ENCODE measurements around the gene MTHFD2.
A peak's percentile ranks its signal among the peaks of the same experiment; 100 is the strongest.
"Not testable (repeated sequence)": the region's sequence is repeated elsewhere in the genome, so short reads cannot be mapped to it uniquely, and the experiment has no call there.

MTHFD2 gene

DNA sequence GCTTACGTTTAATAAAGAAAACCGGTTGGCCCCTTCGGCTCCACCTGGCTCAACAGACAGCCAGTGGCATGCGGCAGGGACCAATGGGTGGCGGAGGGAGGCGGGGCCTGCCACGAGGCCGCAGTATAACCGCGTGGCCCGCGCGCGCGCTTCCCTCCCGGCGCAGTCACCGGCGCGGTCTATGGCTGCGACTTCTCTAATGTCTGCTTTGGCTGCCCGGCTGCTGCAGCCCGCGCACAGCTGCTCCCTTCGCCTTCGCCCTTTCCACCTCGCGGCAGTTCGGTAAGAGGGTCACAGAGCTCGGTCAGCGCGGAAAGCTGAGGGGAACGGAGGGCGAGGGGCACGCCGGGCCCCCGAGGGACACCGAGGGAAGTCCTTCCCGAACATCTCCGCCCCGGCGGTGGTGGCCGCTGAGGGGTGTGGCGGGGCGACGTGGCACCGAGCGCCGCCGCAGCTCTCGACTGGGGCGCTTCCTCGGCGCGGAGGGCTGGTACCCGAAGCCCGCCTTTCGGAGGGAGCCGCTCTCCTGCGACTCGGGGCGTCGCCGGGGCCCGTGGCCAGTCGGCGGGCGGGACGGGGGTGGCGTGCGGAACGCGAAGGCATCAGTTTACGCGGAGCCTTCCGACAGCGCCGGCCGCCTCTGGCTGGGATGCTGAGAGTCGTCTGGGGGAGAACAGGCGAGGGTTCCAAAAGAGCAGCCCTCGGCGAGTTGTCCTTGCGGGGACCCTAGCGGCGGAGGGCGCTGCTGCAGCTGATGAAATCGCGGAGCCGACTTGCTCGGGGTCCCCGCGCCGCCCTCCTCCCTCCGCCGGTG lies at the start of gene MTHFD2:
TSS of gene MTHFD2 (plus strand) at position 155 of the 814 bp plus-strand sequence. CDS start at position 182, 27 bp downstream.
- DNase-seq: peak; percentile 99

DNA sequence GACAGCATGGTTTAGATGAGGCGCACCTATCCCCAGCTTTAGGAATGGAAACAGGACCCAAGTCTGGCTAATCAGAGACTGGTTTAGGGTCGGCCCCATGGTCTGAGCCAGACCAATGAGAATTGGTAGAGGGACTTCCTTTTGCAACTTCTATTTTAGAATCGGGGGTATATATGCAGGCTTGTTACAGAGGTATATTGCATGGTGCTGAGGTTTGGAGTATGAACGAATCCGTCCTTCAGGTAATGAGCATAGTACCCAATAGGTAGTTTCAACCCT lies 49.2 kb upstream of the MTHFD2 start:
- no peak for DNase-seq

DNA sequence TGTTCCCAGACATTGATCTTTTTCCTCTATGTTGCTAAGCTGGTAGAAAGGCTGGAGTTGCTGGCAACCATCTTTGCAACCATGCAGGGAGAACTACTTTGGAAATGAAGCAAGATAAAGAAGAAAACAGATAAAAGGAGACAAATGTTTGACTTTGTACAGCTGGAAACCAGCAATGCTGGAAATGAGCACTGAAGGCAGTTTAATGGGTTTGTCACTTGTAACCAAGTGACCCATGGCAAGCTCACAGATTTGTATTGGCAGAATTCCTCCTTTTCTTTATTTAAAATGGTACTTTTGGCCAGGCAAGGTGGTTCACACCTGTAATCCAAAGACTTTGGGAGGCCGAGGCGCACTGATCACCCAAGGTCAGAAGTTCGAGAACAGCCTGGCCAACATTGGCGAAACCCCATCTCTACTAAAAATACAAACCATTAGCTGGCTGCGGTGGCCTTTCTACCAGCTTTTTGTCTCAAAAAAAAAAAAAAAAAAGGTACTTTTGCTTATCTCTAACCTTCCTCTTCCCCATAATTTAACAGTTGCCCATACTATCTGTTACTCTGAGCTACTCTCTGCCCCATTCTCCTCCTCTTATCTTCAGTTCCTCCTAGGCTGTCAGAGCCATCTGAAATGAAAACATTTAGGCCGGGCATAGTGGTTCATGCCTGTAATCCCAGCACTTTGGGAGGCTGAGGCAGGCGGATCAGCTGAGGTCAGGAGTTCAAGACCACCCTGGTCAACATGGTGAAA lies 48.7 kb upstream of the MTHFD2 start:
- no peak for DNase-seq

DNA sequence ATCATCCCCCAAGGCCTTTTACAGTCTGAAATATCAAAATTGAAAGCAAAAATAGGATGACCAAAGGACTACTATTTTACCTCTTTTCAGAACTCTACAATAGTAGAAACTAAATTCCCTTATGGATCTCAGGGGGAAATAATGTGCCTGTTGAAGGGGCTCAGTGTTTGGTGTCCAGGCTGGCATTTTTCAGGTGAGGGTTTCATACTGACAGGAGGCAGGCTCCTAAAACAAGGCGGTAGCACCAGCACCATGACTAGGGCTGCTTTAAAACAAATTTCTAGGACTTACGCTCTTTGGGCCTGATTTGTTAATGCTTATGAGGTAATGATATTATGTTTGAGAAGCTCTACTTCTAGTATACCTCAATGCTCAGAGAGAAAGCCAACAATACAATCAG lies 45.5 kb upstream of the MTHFD2 start:
- no peak for DNase-seq

DNA sequence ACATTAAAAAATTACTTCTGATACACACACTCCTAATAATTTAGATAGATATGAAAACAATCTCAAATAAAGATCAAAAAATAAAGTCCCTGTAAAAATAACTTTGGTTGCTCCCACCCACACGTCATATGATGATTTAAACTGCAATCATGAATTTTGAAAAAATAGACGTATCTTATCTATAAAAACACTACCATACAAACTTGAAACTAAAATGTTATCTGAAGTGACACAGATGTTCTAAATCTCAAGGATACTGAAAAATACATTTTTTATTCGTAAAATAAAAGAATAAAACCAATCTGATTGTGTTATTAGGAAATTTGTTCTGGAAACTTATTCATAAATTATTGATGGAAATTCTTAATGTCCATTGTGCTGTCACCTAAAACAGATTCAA lies 42.6 kb upstream of the MTHFD2 start:
- DNase-seq: no peak

DNA sequence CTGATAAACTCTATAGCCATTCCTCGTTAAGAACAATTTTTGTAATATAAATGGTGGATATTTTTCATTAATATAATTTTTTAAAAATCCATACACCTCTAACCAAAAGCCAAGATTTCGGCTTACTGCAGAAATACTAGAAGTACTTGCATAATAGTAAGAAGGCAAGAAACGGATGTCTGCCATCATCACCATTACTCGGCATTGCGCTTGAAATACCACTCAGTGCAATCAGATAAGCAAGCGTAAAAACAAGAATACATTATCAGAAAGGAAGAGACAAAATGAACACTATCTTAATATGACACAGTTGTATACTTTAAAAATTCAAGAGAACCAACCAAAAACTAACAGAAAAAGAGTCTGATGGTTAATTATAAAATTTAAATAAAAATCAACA lies 35.5 kb upstream of the MTHFD2 start:
- no peak for DNase-seq

DNA sequence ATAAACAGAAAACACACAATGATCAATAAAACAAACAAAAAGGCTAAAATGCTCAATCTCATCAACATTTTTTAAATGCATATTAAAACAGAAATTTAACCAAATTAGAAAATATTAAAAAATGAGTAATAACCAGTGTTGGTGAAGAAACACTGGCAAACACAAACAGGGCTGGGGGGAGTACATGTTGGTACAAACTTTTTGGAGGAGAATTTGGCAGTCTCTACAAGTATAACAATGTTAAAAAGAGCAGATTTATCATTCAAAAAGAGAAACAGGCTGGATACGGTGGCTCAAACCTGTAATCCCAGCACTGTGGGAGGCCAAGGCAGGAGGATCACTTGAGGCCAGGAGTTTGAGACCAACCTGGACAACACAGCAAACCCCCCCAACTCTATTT lies 33.7 kb upstream of the MTHFD2 start:
- DNase-seq: no peak

DNA sequence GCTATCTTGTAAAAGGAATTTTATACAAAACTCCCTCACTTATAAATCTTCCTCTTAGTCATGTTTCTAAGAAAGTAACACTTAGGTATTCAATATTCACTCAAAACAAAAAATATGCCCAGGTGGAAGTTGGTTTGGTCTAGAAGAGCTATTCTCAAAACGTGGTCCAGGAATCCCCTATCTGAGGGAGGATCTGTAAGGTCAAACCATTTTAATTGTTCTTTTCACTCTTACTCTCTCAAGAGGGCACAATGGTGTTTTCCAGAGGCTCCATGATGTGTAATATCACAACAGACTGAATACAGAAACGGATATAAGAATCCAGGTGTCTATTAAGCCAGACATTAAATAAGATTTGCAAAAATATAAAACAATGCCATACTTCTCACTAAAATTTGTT lies 29.7 kb upstream of the MTHFD2 start:
- no peak for DNase-seq

DNA sequence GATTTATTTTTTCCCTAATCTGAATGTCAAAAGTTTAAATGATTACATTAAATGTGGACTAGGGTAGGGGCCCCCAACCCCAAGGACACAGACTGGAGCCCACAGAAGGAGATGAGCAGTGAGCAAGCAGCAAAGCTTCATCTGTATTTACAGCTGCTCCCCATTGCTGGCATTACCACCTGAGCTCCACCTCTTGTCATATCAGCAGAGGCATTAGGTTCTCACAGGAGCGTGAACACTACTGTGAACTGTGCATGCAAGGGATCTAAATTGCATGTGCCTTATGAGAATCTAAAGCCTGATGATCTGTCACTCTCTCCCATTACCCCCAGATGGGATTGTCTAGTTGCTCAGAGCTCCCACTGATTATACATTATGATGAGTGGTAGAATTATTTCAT lies 23.5 kb upstream of the MTHFD2 start:
- no peak for DNase-seq

DNA sequence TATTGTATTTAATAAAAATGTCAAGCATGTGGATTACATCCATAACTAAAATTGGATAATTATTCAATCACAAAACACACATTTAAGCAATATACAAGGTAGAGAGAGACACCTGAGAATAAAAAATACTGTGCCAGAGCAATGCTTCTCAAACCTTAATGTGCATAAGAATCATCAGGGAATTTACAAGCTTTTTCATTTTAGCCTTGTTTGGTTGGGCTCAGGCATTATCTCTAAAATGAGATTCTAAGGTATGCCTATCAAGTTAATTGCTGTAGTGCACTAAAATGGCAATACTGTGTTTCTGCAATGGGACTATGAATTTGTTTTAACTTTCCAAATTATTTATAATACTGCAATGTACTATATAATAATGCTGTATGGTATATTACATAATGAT lies 20.7 kb upstream of the MTHFD2 start:
- no peak for DNase-seq

DNA sequence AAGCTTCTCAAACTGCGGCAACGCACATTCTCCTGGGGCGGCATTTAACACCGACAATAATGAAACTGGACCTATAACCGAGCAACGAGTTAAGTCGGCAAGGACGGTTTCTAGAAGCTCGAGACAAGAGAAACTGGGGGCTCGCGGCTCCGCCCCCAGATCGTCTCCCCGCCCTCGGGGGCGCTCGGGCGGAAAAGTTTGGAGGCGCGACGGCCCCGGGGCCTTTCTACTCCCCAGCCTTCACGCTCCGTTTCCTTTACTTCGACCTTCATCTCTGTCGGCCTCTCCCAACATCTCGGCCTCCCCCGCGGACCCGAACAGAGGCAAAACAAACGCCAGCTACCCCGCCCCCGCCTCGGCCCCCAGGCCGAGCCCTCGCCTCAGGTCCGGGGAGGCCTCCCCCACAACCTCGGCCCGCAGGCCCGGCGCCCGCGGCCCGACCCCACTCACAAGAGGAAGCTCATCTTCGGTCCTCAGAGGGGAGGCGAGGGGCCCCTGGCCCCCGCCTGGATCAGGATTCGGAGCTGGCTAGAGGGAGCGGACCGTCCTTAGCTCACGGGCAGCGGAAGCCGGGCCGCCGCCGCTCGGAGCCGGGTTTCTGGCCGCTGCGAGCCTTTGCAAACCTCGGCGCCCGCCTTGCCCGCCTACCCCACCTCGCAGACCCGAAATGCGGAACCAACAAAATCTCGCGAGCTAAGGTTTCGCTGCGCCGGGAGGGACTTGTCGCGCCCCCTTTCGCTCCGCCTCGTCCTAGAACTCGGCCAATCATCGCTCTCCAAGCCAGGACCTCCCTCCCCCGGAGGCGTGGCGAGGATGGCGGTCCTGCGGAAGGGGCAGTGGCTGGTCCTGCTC lies 20.0 kb upstream of the MTHFD2 start, which contains the start of gene MOB1A:
TSS of gene MOB1A (minus strand) at position 669 of the 852 bp plus-strand sequence. CDS start at position 464, 205 bp downstream.
- DNase-seq: peak; percentile 99

DNA sequence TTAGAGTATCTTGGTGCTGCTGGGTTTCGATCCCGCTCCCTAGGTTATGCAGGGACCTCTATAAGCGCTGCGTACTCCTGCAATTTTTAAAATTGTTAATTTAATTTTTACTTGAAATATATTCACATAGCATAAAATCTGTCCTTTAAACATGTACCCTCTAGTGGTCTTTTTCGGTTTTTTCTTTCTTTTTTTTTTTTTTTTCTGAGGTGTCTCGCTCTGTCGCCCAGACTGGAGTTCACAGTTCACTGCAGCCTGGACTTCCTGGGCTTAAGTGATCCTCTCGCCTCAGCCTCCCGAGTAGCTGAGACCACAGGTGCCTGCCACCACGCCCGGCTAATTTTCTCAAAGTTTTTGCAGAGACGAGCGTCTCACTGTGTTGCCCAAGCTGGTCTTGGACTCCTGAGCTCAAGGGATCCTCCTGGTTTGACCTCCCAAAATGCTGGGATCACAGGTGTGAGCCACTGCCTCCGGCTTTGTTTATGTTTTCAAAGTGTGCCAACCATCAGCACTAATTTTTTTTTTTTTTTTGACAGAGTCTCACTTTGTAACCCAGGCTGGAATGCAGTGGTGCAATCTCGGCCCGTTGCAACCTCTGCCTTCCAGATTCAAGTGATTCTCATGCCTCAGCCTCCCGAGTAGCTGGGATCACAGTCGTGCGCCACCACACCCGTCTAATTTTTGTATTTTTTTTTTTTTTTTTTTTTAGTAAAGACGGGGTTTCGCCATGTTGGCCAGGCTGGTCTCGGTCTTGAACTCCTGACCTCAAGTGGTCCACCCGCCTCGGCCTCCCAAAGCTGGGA lies 19.2 kb upstream of the MTHFD2 start:
- DNase-seq: no peak

DNA sequence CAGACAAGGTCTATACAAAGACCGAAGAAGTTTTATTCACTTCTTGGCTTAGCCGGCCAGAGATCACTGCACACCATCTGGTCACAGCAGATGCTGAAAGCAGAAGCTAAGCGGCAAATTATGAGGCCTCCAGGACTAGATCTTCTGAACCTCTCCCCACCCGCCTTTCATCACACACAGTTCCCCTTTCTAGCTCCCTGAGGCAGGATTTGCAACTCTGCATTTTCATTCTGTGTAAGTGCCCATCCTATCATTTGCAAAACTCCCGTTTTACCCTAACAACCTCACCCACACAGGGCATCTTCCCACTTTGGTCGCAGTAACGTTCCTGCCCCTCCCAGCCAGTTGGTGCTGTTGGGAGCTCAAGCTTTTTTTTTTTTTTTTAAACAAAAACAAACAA lies 16.7 kb upstream of the MTHFD2 start:
- DNase-seq: peak; percentile 61

DNA sequence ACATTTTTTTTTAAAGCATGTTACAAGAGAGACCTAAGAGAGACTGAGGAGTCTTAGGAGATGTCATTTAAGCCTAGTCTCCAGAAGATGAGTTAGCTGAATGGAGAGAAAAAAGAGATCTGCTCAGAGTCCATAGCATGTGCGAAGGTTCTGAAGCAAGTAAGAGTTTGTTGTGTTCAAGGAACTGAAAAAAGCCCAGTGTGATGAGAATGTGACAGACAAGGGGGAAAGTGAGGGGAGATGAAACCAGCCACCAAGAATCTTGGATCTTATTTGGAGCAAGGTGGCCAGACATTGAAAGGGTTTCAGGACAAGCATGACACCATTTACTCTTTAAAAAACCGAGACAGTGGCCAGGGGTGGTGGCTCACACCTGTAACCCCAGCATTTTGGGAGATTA lies 14.5 kb upstream of the MTHFD2 start:
- DNase-seq: no peak

DNA sequence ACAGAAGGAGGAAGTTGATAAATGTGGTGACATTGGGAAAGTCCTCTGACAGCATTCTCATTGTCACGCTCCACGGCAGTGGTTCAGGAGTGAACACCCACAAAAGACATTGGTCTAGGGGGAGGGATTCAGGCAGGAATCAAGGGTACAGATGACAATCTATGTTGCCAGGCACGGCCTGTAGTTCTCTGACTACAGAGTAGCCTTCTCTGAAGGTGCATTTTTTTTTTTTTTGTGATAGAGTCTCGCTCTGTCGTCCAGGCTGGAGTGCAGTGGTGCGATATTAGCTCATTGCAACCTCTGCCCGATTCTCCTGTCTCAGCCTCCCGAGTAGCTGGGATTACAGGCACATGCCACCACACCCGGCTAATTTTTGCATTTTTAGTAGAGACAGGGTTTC lies 12.4 kb upstream of the MTHFD2 start:
- DNase-seq: no peak

DNA sequence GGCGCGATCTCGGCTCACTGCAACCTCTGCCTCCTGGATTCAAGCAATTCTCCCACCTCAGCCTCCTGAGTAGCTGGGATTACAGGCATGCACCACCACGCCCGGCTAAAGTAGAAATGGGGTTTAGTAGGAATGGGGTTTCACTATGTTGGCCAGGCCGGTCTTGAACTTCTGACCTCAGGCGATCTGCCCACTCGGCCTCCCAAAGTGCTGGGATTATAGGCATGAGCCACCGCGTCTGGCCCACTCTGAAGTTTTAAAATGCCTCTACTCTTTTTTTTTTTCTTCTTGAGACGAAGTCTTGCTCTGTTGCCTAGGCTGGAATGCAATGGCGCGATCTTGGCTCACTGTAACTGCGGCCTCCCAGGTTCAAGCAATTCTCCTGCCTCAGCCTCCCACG lies 11.7 kb upstream of the MTHFD2 start:
- not testable (repeated sequence) for DNase-seq

DNA sequence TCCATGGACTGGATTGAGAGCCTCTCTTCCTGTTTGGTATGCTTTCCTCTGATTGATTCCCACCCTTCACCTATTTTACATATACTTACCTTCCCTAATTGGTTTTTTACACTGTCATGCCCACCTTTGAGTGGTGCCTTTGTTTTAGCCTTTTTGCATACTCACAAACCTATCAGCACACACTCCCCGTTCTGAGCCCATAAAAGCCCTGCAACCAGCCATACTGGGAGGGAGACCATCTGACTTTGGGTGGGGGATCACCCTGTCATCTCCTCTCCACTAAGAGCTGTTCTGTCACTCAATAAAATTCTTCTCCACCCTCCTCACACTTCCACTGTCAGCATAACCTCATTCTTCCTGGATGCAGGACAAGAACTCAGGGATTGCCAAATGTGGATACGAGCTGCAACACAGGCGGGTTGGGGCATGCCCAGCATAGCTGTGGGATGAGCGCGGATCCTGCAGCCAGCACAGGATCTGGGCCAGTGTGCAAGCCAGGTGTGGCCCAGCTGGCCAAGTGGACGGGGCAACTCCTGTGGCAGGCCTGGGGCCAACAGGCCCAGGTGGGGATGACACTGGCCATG lies 10.3 kb upstream of the MTHFD2 start:
- DNase-seq: peak; percentile 44

DNA sequence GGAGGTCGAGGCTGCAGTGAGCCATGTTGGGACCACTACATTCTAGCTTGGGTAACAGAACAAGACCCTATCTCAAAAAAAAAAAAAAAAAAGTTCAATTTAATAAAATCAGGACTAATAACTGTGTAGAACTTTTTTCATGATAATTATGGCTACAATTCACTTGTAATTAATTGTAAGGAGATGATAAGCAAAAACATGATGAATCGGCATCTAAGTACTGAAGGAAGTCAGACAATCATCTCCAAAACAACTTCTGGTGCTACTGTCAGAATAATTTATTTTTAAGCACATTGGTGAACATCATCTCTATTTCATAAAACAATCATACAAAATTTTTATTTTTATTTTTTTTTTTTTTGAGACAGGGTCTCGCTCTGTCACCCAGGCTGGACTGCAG lies 9.7 kb upstream of the MTHFD2 start:
- no peak for DNase-seq

DNA sequence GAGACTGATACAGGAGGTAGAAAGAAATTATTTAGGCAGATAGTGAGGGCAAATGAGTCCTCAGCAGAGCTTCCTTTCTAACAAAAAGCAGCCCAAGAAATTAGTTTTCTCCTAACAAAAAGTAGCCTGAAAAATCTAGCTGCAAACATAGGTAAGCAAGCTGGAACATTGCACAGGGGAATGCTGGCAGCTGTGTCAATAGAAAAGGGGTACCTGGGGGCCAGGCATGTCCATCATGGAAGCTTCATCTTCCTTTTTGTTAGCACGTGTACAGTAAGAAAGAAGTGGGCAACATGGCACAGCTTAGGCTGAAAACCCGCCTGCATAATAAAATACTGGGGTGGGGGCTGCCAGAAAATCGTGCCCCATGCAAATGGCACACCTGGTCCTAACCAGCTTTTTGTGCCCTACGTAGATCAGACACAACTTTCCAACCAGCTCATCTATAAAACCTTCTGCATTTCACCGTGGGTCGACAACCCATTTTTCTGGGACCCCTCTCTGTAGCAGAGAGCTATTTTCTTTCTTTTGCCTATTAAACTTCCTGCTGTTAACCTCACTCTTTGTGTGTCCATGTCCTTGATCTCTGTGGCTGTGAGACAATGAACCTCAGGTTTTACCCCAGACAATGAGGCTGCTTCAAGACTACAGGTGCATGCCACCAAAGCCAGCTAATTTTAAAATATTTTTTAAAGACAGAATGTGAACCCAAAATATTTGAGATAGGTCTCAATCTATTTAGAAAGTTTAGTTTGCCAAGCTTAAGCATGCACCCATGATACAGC lies 6.6 kb upstream of the MTHFD2 start:
- peak; percentile 78 for DNase-seq

DNA sequence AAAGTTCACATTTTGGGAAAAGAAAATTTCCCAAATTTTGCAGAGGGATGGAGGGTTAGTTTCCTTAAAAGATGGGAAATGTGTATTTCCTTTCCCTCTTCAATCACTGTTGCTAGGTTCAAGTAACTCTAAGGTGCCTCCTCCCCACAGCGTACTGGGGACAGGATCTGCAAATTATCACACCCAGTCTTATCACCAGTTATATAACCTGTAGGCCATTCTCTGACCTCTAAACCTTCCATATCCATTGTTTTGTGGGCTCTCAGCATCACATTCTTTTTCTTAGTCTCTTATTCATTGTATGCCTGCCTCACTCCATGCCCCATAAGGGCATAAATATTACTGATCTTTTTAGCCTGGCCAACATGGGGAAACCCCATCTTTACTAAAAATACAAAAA lies 3.6 kb upstream of the MTHFD2 start:
- DNase-seq: no peak

DNA sequence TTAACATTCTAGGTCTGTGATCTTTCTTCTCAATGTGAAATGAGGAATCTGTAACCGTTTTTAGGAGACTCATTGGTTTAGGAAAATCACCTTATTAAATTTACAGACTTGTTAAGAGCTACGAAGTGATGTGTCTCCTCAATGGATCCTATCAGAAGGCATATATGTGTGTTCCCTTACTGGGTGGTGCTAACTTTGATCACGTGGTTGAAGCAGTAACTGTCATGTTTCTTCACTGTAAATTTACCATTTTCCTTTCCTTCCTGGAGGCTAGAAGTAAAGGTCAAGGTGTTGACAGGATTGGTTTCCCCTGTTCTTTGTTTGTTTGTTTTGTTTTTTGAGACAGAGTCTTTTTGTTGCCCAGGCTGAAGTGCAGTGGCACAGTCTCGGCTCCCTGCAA lies 1.4 kb upstream of the MTHFD2 start:
- DNase-seq: no peak

Data from NCI-H146 (cell line).